Sigmoid colon (tissue), 7 donors: ENCODE data around the gene ZBTB5. TPM values are rescaled to one million over a fixed set of nuclear protein-coding genes. Genes with fewer than 3 reads are reported as not detected.
"Not testable (repeated sequence)": the region's sequence is repeated elsewhere in the genome, so short reads cannot be mapped to it uniquely, and the experiment has no call there.

Experiments used
- DNase-seq: peaks from one replicate; pipeline ENCODE4 v3.0.0-alpha.2; 2019
- H3K27ac ChIP-seq, 4 donors: fragments of 200-600 bp; sonication (generic); one replicate each; pipeline ENCODE4 v1.5.1; 2016 to 2019; ENCODE audit warnings: mild to moderate bottlenecking in 1 of 4
- H3K27me3 ChIP-seq, 3 donors: fragments of 200-600 bp; sonication (generic); one replicate each; pipeline ENCODE4 v1.5.1; 2019; ENCODE audit warnings: mild to moderate bottlenecking in 1 of 3
- H3K36me3 ChIP-seq, 4 donors: fragments of 200-600 bp; sonication (generic); one replicate each; pipeline ENCODE4 v1.5.1; 2016 to 2019
- H3K4me1 ChIP-seq, 4 donors: fragments of 200-600 bp; sonication (generic); one replicate each; pipeline ENCODE4 v1.5.1; 2017 to 2019
- H3K4me3 ChIP-seq, 4 donors: fragments of 200-600 bp; sonication (generic); one replicate each; pipeline ENCODE4 v1.5.1; 2017 to 2019; ENCODE audit warnings: mild to moderate bottlenecking in 2 of 4, moderate library complexity in 1 of 4
- H3K9me3 ChIP-seq, 4 donors: fragments of 200-600 bp in 3 of 4; sonication (generic) in 3 of 4; one replicate each; pipeline versions ENCODE4 v1.5.1 to v1.6.1; 2013 to 2019
- CTCF ChIP-seq, 4 experiments: fragments of 450-650 bp in 3 of 4; fragments of 200-600 bp in 1 of 4; IDR thresholded peaks; one replicate each; pipeline ENCODE4 v1.5.1; 2016 to 2019; ENCODE audit warnings: antibody characterized with exemption in 4 of 4, mild to moderate bottlenecking in 3 of 4, moderate library complexity in 2 of 4
- EP300 ChIP-seq, 4 donors: sonication (generic); formaldehyde crosslinking; IDR thresholded peaks; one replicate each; pipeline ENCODE4 v1.6.1; 2017; ENCODE audit warnings: antibody characterized with exemption in 4 of 4
- POLR2A ChIP-seq, 2 donors: fragments of 450-650 bp; IDR thresholded peaks; one replicate each; pipeline ENCODE4 v1.6.1; 2016; ENCODE audit warnings: antibody characterized with exemption in 2 of 2, mild to moderate bottlenecking in 2 of 2, moderate library complexity in 2 of 2
- POLR2AphosphoS5 ChIP-seq, 4 donors: sonication (generic); formaldehyde crosslinking; IDR thresholded peaks; one replicate each; pipeline ENCODE4 v1.6.1; 2017; ENCODE audit warnings: antibody characterized with exemption in 4 of 4
- WGBS, 2 donors: extraction: QIAGEN DNeasy Blood & Tissue Kit; methylation state at CpG; one replicate each; pipeline ENCODE4 v1.1.7; 2013; 5-methylcytosine and 5-hydroxymethylcytosine counted together
- intact Hi-C: fragments of 100-400 bp; cut with DNase I; formaldehyde crosslinking; loops from one replicate; pipeline ENCODE4 v1.15.1; 2023
- polyA plus RNA-seq, 3 donors: library from polyadenylated mRNA; stranded (reverse); fragments of 200-250 nt; gene quantifications; one replicate each; pipeline ENCODE4 v1.2.3, GENCODE V29; 2013
- total RNA-seq, 4 donors: library from RNA; depleted of rRNA; stranded (reverse); fragments of >200 nt; gene quantifications; one replicate each; pipeline ENCODE4 v1.1.0, GENCODE V29; 2016
- donor health status: healthy with polysubstance abuse.
- donor health status: Bipolar disorder and iron deficiency.
- donor health status: healthy.

Gene ZBTB5
- total and polyA plus RNA-seq, 7 donors: 3.6 to 11.1 (median 7.7) TPM

DNA sequence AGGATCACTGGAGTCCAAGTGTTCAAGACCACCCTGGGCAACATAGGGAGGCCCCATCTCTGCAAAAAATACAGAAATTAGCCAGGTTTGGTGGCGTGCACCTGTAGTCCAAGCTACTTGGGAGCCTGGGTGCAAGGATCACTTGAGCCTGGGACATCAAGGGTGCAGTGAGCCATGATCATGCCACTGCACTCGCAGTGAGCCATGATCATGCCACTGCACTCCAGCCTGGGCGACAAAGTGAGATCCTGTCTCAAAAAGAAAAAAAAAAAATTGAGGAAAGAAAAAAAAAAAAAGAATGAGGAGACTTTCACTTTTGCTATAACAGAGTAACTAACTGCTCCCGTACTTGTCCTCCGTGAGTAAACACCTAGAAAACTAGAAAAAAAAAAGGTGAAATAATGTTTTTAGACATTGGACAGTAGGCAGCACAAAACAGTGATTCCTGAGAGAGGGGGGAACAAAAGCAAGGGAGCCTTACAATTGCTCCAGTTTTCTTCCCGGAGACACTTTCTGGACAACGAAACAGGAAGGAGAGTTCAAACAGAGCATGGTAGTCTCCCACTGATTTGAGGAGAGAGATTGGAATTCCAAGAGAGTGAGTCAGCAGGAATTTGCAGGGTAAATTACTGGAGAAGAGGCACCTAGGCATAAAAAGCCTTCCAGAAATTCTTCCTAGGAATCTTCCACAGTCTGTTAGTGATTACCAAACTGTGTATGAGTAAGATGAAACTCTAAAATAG is 6.9 kb upstream of the ZBTB5 start:
- TF ChIP-seq CTCF (IDR thresholded peaks at IDR 0.05) (no peak), POLR2AphosphoS5 (IDR thresholded peaks at IDR 0.05) (peak in 1 of 4 donors; percentile 39), POLR2A (IDR thresholded peaks at IDR 0.05) (no peak), EP300 (IDR thresholded peaks at IDR 0.05) (no peak)
- 14 to 24% methylated on average over 7 of the region's 7 CpGs for WGBS, 2 donors
- intact Hi-C loops: no loop called here
- Histone ChIP-seq H3K4me3 (peak overlapping the region in 3 of 4 donors; percentile 27 to 41 (median 31)), H3K36me3 (no peaks in the 10 kb centered on the region), H3K27ac (peak overlapping the region; percentile 65 to 91 (median 78)), H3K9me3 (no peaks in the 10 kb centered on the region), H3K27me3 (no peaks in the 10 kb centered on the region), H3K4me1 (peaks cover 0 to 12% (median 7%) of the 10 kb centered on the region in 4 donors)
- no peak for DNase-seq

DNA sequence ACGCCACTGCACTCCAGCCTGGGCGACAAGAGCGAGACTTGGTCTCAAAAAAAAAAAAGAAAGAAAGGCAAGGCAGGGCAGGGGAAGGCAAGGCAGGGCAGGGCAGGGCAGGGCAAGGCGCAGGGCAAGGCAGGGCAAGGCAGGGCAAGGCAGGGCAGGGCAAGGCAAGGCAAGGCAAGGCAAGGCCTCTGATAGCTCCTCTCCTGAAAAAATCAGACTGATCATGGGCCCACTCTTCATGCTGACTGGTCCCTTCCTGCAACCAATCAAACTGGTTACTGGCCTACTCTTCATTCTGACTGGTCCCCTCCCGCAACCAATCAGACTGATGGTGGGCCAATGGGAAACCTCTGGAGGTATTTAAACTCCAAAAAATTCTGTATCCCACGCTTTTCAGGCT is 3.4 kb upstream of the ZBTB5 start:
- H3K4me3 ChIP-seq: no peak overlapping the region
- H3K27me3 ChIP-seq: no peaks in the 10 kb centered on the region
- TF ChIP-seq POLR2AphosphoS5 (IDR thresholded peaks at IDR 0.05): no peak
- TF ChIP-seq CTCF (IDR thresholded peaks at IDR 0.05): no peak
- TF ChIP-seq POLR2A (IDR thresholded peaks at IDR 0.05): no peak
- no peak for TF ChIP-seq EP300 (IDR thresholded peaks at IDR 0.05)
- DNase-seq: no peak
- 88 to 92% methylated on average over 6 of the region's 6 CpGs for WGBS, 2 donors
- H3K9me3 ChIP-seq: no peaks in the 10 kb centered on the region
- no peaks in the 10 kb centered on the region for H3K36me3 ChIP-seq
- H3K4me1 ChIP-seq: peaks cover 0 to 27% (median 21%) of the 10 kb centered on the region in 4 donors
- H3K27ac ChIP-seq: no peak overlapping the region
- intact Hi-C loops: loop anchor here (10.0 kb wide), 1 partner anchor 596 kb away; the partner anchor contains the start of gene SHB

DNA sequence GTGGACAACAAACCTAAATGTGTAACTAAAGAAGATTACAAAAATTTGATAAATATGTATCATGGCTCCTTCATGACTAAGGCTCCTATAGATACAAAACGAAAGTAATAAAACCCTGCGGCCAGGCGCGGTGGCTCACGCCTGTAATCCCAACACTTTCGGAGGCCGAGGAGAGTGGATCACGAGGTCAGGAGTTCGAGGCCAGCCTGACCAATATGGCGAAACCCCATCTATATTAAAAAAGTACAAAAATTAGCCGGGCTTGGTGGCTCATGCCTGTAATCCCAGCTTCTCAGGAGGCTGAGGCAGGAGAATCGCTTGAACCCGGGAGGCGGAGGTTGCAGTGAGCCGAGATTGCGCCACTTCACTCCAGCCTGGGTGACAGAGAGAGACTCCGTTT is 2.3 kb upstream of the ZBTB5 start:
- 49 to 81% methylated on average over 17 of the region's 17 CpGs for WGBS, 2 donors
- intact Hi-C loops: loop anchor here (10.0 kb wide), 1 partner anchor 597 kb away; the partner anchor contains the start of gene SHB
- not testable (repeated sequence) for H3K36me3 ChIP-seq, H3K27me3 ChIP-seq, DNase-seq, H3K27ac ChIP-seq, H3K4me3 ChIP-seq, H3K9me3 ChIP-seq
- H3K4me1 ChIP-seq: peaks cover 0 to 35% (median 29%) of the 10 kb centered on the region in 4 donors

DNA sequence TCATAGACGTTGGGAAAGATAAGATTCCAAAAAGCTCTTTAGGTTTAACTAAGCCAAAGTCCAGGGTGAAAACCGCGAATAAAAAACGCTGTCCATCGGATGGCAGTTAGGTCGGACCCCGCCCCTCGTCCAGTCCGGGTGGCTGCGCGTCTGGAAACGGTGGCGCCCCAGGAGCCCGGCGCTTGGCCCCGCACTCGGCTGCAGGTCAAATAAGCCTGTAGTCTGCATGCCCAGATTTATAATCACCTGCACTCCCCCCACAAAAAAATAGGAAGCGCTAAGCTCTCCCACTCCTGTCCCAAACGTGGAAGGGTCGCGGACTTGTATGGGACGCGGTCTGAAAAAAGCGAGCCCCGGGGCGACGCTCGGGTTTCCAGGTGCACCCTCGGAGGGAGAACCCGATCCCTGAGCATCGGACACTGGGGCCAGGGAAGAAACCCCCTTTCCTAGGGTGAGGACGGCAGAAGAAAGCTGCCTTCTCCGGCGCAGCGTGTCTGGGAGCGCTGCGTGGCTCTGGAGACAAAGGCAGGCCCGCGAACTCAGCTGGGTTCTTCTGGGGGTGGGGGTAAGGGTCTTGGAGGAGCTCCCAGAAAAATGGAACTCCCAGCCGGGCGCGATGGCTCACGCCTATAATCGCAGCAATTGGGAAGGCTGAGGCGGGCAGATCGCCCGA is 923 bp upstream of the ZBTB5 start:
- Histone ChIP-seq H3K36me3 (no peaks in the 10 kb centered on the region), H3K4me3 (peak overlapping the region; percentile 82 to 99 (median 88)), H3K27me3 (no peaks in the 10 kb centered on the region), H3K27ac (peak overlapping the region; percentile 99 to 100 (median 100)), H3K4me1 (peaks cover 0 to 40% (median 38%) of the 10 kb centered on the region in 4 donors), H3K9me3 (no peaks in the 10 kb centered on the region)
- TF ChIP-seq POLR2AphosphoS5 (IDR thresholded peaks at IDR 0.05) (peak in 3 of 4 donors; percentile 35 to 72 (median 55)), POLR2A (IDR thresholded peaks at IDR 0.05) (no peak)
- whole genome bisulfite sequencing, 2 donors: 0% methylated on average over 47 of the region's 47 CpGs
- intact Hi-C loops: loop anchor here (10.0 kb wide), 1 partner anchor 599 kb away; the partner anchor contains the start of gene SHB
- DNase-seq: peak; percentile 94

DNA sequence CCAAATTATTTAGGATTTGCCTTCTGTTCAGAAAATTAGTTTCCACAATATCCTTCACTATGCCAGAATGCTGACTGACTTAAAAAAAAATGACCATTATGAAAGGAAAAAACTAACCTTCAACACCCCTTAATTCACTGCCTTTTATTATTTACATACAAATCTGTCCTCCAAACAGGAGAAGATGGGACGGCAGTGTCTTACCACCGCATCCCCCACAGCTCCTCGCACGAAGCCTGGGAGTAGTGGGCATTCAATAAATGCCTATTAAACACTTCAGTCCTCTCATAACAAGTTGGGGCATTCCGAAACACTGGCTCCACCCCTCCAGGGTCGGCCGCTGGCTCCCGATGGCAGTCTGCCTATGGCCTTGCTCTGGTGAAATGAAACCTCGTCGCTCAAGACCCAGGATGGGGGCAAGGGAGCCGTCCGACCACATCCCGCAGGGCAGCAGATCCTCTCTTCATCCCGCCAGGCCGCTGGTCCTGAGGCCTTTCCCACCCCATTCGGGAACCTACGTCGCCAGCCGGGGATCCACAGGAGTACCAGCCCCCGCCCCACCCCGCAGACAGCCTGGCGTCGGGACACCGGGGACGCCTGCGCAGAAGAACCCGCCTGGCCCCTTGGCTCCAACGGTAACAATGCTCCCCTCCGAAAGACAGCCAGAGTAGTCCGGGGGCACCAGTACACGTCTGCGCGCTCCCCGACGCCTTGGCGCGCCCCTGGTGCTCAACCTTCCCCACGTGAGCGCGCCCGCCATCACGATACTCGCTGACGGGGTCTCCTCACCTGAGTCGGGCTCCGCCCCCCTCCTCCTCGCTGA is 613 bp downstream of the ZBTB5 start:
- WGBS, 2 donors: 0% methylated on average over 47 of the region's 47 CpGs
- peaks cover 0 to 44% (median 39%) of the 10 kb centered on the region in 4 donors for H3K4me1 ChIP-seq
- intact Hi-C loops: loop anchor here (5.0 to 10.0 kb wide), 2 partner anchors 42 to 600 kb away; partner anchors contain the start of genes GRHPR and SHB

More for the DNA sequence above, 613 bp downstream of the ZBTB5 start:
- H3K36me3 ChIP-seq: no peaks in the 10 kb centered on the region
- no peaks in the 10 kb centered on the region for H3K27me3 ChIP-seq
- peak overlapping the region; percentile 99 to 100 (median 100) for H3K27ac ChIP-seq
- TF ChIP-seq CTCF (IDR thresholded peaks at IDR 0.05): no peak
- peak in 2 of 4 donors; percentile 32 to 46 for TF ChIP-seq POLR2AphosphoS5 (IDR thresholded peaks at IDR 0.05)
- TF ChIP-seq EP300 (IDR thresholded peaks at IDR 0.05): no peak
- H3K9me3 ChIP-seq: no peaks in the 10 kb centered on the region
- peak overlapping the region; percentile 82 to 99 (median 88) for H3K4me3 ChIP-seq
- peak; percentile 91 for DNase-seq
